Measurements from ENCODE around the gene KRTAP15-1. TPM values are rescaled to one million over a fixed set of nuclear protein-coding genes. Genes with fewer than 3 reads are reported as not detected.

Gene KRTAP15-1
- total and polyA plus RNA-seq, 11 donors, result not detected

GRCh38 chr21:30415993-30416392 is 24.1 kb upstream of the KRTAP15-1 start:
- Histone ChIP-seq H3K9me3 (peaks cover 0 to 3% (median 0%) of the 10 kb centered on the region in 12 donors), H3K36me3 (no peaks in the 10 kb centered on the region)
- WGBS, 4 donors, result 73 to 78% (median 76%) methylated on average over 5 of the region's 5 CpGs

GRCh38 chr21:30425826-30426225 is 14.2 kb upstream of the KRTAP15-1 start, which contains the start of gene KRTAP13-3:
TSS of gene KRTAP13-3 (minus strand) at chr21:30425926. CDS start at chr21:30425912, 14 bp downstream.
- 74 to 83% (median 79%) methylated on average over 5 of the region's 5 CpGs for WGBS, 4 donors
- ATAC-seq (no peak), DNase-seq (no peak)
- intact Hi-C loops (cut with DNase I), result no loop called here
- Histone ChIP-seq H3K27me3 (no peaks in the 10 kb centered on the region), H3K27ac (no peak within 1 kb of the TSS), H3K4me1 (no peaks in the 10 kb centered on the region), H3K9me3 (no peaks in the 10 kb centered on the region), H3K4me3 (no peak within 1 kb of the TSS), H3K36me3 (no peaks in the 10 kb centered on the region)
- TF ChIP-seq POLR2A (IDR thresholded peaks at IDR 0.05) (no peak), CTCF (IDR thresholded peaks at IDR 0.05) (no peak)

More at GRCh38 chr21:30415993-30416392, 24.1 kb upstream of the KRTAP15-1 start:
- intact Hi-C loops (cut with DNase I), result no loop called here
- ATAC-seq (no peak), DNase-seq (no peak)
- H3K27me3 ChIP-seq, result no peaks in the 10 kb centered on the region
- H3K27ac ChIP-seq, result no peak overlapping the region
- H3K4me1 ChIP-seq, result no peaks in the 10 kb centered on the region
- TF ChIP-seq CTCF (IDR thresholded peaks at IDR 0.05), result no peak
- no peak for TF ChIP-seq POLR2A (IDR thresholded peaks at IDR 0.05)
- no peak overlapping the region for H3K4me3 ChIP-seq

GRCh38 chr21:30426731-30427130 is 13.3 kb upstream of the KRTAP15-1 start:
- H3K4me3 ChIP-seq, result no peak overlapping the region
- TF ChIP-seq CTCF (IDR thresholded peaks at IDR 0.05), result no peak
- no peak for TF ChIP-seq POLR2A (IDR thresholded peaks at IDR 0.05)
- no peak for ATAC-seq
- H3K4me1 ChIP-seq, result no peaks in the 10 kb centered on the region
- no peaks in the 10 kb centered on the region for H3K9me3 ChIP-seq
- no peaks in the 10 kb centered on the region for H3K36me3 ChIP-seq
- intact Hi-C loops (cut with DNase I), result no loop called here
- 51 to 58% (median 53%) methylated on average over 3 of the region's 3 CpGs for WGBS, 4 donors
- DNase-seq, result no peak
- no peaks in the 10 kb centered on the region for H3K27me3 ChIP-seq
- no peak overlapping the region for H3K27ac ChIP-seq

- H3K4me1 ChIP-seq, result no peaks in the 10 kb centered on the region
- H3K36me3 ChIP-seq, result no peaks in the 10 kb centered on the region
- TF ChIP-seq POLR2A (IDR thresholded peaks at IDR 0.05) (no peak), CTCF (IDR thresholded peaks at IDR 0.05) (no peak)
- H3K4me3 ChIP-seq, result no peak within 1 kb of the TSS
- ATAC-seq, result no peak
- 76 to 79% (median 79%) methylated on average over 8 to 9 of the region's 9 CpGs for WGBS, 4 donors
- no peaks in the 10 kb centered on the region for H3K9me3 ChIP-seq
- DNase-seq, result peak in 1 of 5 donors; percentile 33
- H3K27ac ChIP-seq, result no peak within 1 kb of the TSS
- no peaks in the 10 kb centered on the region for H3K27me3 ChIP-seq
- intact Hi-C loops (cut with DNase I), result loop anchor here in 2 of 10 donors (5.0 to 10.0 kb wide), 2 partner anchors 85 to 88 kb away; partner anchors contain the start of gene KRTAP23-1 (in 1 of the 2)
Measured at GRCh38 chr21:30430170-30430655, 9.9 kb upstream of the KRTAP15-1 start, which contains the start of gene KRTAP13-4. TSS of gene KRTAP13-4 (plus strand) at chr21:30430220. CDS start at chr21:30430276, 56 bp downstream.
